ENCODE data around the gene SYT15.
"Not testable (repeated sequence)": the region's sequence is repeated elsewhere in the genome, so short reads cannot be mapped to it uniquely, and the experiment has no call there.

- not testable (repeated sequence) for TF ChIP-seq POLR2AphosphoS5 (IDR thresholded peaks at IDR 0.05; ENCODE audit: low read depth, low read length); POLR2A (IDR thresholded peaks at IDR 0.05; ENCODE audit: low read depth, low read length); TAF1 (IDR thresholded peaks at IDR 0.05; ENCODE audit: borderline replicate concordance, low read depth, low read length)
Observed at GRCh38 chr10:46577624-46578473, 1.1 kb upstream of the SYT15 start.

Data from GM12892 (cell line).